ENCODE data around the gene GGNBP2.

The GGNBP2 gene

DNA sequence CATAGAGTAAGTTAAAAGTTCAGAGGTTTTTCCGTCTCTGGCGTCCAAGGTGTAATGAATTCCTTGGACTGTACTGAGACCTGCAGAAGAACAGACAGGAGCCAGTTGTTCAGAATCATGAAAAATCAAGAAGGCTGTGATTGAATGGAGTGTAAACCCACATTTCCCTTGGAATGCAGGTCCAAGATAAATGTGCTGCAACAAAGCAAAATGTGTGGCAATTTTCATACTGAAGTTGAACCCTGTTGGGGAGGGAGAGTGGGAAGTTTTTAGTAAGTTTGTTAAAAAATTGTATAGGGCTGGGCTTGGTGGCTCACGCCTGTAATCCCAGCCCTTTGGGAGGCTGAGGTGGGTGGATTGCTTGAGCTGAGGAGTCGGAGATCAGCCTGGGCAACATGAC lies 21.4 kb downstream of the GGNBP2 start:
- DNase-seq: no peak

GRCh38 chr17:36575028-36575427 lies 30.3 kb downstream of the GGNBP2 start:
- no peak for DNase-seq

- no peak for DNase-seq
Observed at GRCh38 chr17:36576793-36577192, 32.1 kb downstream of the GGNBP2 start.

GRCh38 chr17:36578671-36579070 lies 34.0 kb downstream of the GGNBP2 start:
- no peak for DNase-seq

DNA sequence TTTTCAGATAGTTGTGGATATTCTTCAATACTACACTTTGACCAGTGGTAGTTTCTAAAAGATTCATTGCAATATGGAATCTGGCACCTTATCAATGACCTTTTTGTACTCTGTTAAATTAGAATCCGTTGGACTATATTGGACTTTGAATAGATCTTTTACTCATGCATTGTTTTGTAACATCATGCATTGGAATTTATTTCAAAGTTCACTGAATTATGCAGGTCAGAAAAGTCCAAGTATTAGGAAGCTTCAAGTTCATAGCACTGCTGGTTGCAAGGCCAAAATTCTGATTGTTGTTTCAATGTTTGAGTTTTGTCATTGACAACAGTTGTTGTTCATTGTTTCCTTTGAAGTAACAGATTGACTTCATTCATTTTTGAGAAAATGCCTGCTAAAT lies 39.1 kb downstream of the GGNBP2 start:
- no peak for DNase-seq

DNA sequence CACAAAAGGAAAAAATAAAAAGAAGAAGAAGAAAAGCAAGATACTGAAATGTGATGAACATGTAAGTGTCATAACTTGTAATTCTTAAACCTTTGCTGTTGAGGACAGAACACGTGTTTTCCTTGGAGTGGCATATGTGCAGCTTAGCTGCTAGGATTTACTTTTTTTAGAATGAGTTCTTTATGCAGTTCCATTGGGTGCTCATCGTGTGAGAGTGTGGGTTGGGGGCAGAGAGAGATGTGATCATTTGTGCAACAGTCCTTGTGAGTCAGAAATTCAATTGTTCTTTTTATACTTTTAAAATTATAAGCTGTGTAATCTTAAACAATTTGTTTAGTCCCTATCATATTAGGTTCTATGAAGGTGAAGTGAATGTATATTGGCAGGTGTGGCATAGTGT lies 41.4 kb downstream of the GGNBP2 start:
- DNase-seq: no peak

DNA sequence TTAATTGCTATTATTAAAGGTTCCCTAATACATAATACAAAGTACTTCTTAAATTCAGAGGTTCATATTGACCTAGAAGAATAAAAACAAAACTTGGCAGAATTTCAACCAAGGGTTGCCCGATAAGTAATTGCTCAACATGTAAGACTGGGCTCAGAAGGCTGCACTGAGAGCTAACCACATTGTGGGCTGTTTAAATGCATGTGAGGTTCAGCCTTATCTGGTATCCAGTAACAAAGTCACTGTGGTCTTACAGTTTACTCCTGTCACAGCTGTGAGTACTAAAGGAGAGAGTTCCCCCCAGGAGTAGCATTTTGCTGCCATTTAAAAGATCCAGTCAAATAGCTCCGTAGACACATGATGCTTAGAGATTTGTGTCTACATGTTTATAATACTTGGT lies 45.4 kb downstream of the GGNBP2 start:
- DNase-seq: no peak

- peak; percentile 4 for DNase-seq
Observed at GRCh38 chr17:36591434-36592315, 47.0 kb downstream of the GGNBP2 start, which contains the start of gene DHRS11. Gene DHRS11 (plus strand): TSS chr17:36591879. CDS start chr17:36592010, 131 bp downstream.

GRCh38 chr17:36592316-36592715 lies 47.6 kb downstream of the GGNBP2 start:
- DNase-seq: no peak

GRCh38 chr17:36592716-36593321 lies 48.1 kb downstream of the GGNBP2 start:
- DNase-seq: no peak

GRCh38 chr17:36593656-36594316 lies 49.1 kb downstream of the GGNBP2 start:
- DNase-seq: no peak

GRCh38 chr17:36594626-36595401 lies 50.1 kb downstream of the GGNBP2 start:
- DNase-seq: no peak

- DNase-seq: no peak
Observed at GRCh38 chr17:36597226-36597625, 52.5 kb downstream of the GGNBP2 start.

DNA sequence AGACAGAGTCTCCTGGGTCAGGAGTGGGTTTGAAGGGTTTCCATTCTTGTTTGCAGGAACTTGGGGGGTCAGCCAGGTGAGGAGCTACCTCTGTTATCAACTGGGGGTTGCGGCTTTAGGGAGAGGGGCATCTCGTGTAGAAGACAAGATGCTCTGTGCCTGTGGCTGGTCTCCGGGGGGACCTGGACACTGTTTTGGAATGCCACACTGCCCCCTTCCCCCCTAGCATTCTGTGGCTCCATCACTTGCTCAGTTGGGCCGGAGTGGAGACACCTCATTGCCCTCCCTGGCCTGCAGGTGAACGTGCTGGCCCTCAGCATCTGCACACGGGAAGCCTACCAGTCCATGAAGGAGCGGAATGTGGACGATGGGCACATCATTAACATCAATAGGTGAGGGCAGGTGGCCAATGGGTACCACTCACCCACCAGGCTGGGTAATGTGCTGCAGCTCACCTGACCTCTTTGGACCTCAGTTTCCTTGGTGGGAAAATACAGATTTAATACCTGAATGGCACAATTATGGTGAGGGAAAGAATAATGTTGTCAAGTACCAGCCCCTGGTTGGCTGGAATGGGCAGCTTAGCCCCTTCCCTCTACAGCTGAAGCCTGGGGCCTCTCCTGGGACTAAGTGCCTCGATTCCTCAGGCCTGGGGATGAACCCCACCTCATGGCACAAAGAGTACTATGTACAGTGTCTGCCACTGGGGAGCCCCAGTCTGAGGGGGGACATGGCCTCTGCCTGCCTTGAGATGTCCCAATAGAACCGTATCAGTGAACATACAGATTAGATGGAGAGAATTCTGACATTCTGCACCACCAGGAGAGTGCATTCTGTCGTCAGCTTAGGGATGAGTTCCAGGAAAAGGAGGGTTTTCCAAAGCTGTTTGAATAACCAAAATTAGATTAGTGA lies 53.4 kb downstream of the GGNBP2 start:
- DNase-seq: no peak

- no peak for DNase-seq
Observed at GRCh38 chr17:36598951-36599401, 54.3 kb downstream of the GGNBP2 start.

- no peak for DNase-seq
Observed at GRCh38 chr17:36599546-36600250, 55.0 kb downstream of the GGNBP2 start.

GRCh38 chr17:36600465-36600864 lies 55.7 kb downstream of the GGNBP2 start:
- DNase-seq: no peak

- no peak for DNase-seq
Observed at GRCh38 chr17:36600936-36601302, 56.2 kb downstream of the GGNBP2 start.

DNA sequence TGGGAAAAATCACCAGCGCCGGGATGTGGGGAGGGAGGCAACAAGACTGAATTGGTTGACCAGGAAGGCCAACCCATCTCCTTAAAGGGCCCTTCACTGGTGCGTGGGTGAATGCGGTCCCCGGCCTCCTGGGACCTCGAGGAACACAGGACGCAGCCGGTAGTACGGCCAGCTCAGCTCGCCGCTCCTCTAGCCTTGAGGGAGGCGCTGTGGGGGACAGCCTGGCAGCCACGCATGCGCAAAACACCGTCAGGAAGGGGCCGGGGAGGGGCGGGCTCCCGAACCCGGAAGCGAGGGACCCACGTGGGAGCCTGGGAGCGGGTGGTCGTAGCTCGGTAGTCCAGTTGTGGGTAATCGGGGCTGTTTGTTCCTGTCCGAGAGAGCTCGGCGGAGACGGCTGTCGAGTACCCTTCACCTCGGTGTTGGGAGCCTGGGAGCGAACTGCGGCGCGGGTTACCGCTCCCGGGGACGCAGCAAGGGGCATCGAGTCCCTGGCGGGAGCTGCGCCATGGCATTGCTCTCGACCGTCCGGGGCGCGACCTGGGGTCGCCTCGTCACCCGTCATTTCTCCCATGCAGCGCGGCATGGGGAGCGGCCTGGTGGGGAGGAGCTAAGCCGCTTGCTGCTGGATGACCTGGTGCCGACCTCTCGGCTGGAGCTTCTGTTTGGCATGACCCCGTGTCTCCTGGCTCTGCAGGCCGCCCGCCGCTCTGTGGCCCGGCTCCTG lies 56.7 kb downstream of the GGNBP2 start, which contains the start of gene MRM1:
TSS of gene MRM1 (plus strand) at position 281 of the 727 bp plus-strand sequence. CDS start at position 509, 228 bp downstream.
- no peak for DNase-seq

DNA sequence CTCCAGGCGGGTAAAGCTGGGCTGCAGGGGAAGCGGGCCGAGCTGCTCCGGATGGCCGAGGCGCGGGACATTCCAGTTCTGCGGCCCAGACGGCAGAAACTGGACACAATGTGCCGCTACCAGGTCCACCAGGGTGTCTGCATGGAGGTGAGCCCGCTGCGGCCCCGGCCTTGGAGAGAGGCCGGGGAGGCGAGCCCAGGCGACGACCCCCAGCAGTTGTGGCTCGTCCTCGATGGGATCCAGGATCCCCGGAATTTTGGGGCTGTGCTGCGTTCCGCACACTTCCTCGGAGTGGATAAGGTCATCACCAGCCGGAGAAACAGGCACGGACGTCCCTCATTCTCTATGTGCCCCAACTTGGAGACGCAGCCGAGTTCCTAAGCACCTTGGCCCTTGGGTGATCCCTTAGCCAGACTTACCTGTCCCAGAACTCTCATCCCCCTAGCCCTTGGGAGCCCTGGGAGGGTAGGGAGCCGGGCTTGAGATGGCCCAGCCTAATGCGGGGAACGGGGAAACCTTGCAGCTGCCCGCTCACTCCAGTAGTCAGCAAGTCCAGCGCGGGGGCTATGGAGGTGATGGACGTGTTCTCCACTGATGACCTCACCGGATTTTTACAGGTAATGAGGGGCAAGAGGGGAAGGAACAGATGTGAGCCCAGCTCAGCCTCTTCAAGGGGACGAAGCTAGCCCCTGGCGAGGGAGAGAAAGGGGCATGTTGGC lies 57.5 kb downstream of the GGNBP2 start:
- DNase-seq: no peak
